AG04450 (cell line): ENCODE results near the gene TMEM232. TPM values are rescaled to one million over a fixed set of nuclear protein-coding genes. Genes with fewer than 3 reads are reported as not detected.
A peak's percentile ranks its signal among the peaks of the same experiment; 100 is the strongest.

Experiments
- CTCF ChIA-PET: fragments of 300-600, 350-600 bp; formaldehyde crosslinking; extraction: SDS; loops from one replicate; lab custom pipeline; 2022; ENCODE audit warnings: antibody characterized with exemption, inconsistent platforms; lab: Charles Lee
- POLR2A ChIA-PET: fragments of 350-600 bp; formaldehyde crosslinking; extraction: SDS; loops from one replicate; lab custom pipeline; 2021; ENCODE audit warnings: antibody characterized with exemption, inconsistent platforms; lab: Yijun Ruan, JAX
- DNase-seq: peaks from one replicate; pipeline ENCODE4 v3.0.0-alpha.2; 2011; ENCODE audit warnings: low read depth, low spot score
- H3K27ac ChIP-seq: one replicate; pipeline ENCODE4 v1.5.1; 2012; ENCODE audit warnings: low read depth, low read length, control low read depth
- H3K27me3 ChIP-seq: one replicate; pipeline ENCODE4 v1.6.0; 2012; ENCODE audit warnings: low read length; ENCODE audit not compliant: control insufficient read depth, insufficient read depth
- H3K4me3 ChIP-seq: 2 replicates; pipeline ENCODE4 v1.5.1; 2011; ENCODE audit warnings: mild to moderate bottlenecking, low read depth, low read length, control low read depth
- H3K9me3 ChIP-seq: 2 replicates; pipeline ENCODE4 v1.5.1; 2012; ENCODE audit warnings: low read length; ENCODE audit not compliant: control insufficient read depth, insufficient read depth
- polyA plus RNA-seq: library from polyadenylated mRNA; depleted of rRNA; stranded (reverse); fragments of >200 nt; gene quantifications from 2 replicates; pipeline ENCODE4 v1.2.3, GENCODE V29; 2011
- TF ChIP-seq, protein P1 (sequence below): IDR thresholded peaks from 2 replicates; pipeline ENCODE4 v1.5.1; 2011; ENCODE audit warnings: low read depth, low read length, control low read depth, inconsistent platforms

The TMEM232 gene
- polyA plus RNA-seq, 1 experiment, result 0.95 TPM

DNA sequence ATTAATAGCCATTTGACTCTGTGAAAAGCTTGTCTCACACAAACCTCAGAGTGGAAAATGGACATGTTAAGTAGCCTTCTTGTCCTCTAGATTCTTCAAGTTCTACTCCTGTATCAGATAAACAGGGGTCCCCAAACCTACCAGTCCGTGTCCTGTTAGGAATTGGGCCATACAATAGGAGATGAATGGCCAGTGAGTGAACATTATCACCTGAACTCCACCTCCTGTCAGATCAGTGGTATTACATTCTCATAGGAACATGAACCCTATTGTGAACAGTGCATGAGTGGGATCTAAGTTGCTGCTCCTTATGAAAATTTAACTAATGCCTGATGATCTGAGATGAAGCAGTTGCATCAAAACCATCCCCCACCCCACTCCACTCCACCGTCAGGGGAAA, 136.3 kb downstream of the TMEM232 start:
- ChIA-PET CTCF (interaction anchor here (0.8 kb wide), 1 partner anchor 90 kb away, joined by 3 read pairs; no protein-coding TSS in a partner anchor), POLR2A (no interaction called here)
- no peak for DNase-seq
- no peaks in the 10 kb centered on the region for H3K27me3 ChIP-seq
- H3K27ac ChIP-seq, result no peak overlapping the region
- TF ChIP-seq, protein P1, sequence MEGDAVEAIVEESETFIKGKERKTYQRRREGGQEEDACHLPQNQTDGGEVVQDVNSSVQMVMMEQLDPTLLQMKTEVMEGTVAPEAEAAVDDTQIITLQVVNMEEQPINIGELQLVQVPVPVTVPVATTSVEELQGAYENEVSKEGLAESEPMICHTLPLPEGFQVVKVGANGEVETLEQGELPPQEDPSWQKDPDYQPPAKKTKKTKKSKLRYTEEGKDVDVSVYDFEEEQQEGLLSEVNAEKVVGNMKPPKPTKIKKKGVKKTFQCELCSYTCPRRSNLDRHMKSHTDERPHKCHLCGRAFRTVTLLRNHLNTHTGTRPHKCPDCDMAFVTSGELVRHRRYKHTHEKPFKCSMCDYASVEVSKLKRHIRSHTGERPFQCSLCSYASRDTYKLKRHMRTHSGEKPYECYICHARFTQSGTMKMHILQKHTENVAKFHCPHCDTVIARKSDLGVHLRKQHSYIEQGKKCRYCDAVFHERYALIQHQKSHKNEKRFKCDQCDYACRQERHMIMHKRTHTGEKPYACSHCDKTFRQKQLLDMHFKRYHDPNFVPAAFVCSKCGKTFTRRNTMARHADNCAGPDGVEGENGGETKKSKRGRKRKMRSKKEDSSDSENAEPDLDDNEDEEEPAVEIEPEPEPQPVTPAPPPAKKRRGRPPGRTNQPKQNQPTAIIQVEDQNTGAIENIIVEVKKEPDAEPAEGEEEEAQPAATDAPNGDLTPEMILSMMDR, result peak; percentile 51
- no peak overlapping the region for H3K4me3 ChIP-seq
- no peaks in the 10 kb centered on the region for H3K9me3 ChIP-seq

DNA sequence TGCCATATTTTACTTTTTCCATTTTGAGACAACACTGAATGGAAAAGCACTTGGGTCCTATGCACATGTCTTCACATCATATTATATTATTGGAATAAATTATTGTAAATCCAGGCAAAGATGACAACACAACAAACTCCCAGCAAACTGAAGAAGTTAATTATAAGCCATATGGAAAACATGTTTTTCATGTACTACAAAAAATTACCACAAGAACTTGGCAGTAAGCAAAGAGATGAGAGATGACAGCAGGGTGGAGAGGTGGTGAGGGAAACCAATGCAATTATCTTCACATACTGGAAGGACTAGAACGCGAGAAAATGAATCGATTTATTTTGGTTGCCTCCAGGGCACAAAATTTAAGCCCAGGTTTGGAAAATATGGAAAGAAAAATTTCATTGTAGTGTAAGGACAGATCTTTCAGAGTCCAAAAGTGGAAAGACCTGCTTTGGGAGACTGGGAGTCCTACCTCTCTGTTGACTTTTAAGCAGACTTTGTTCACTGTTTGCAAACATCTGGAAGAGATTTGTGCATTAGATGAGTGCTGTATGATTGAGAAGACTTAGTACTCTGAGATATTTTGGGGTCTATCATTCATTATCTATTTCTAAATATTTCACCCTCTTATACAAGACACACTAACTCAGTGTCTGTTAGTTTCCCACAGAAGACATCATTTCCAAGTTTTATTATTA, 138.0 kb downstream of the TMEM232 start:
- no peak overlapping the region for H3K27ac ChIP-seq
- TF ChIP-seq, protein P1, result no peak
- DNase-seq, result no peak
- CTCF ChIA-PET, result no interaction called here
- H3K4me3 ChIP-seq, result no peak overlapping the region
- POLR2A ChIA-PET, result no interaction called here
- H3K9me3 ChIP-seq, result no peaks in the 10 kb centered on the region
- no peaks in the 10 kb centered on the region for H3K27me3 ChIP-seq

GRCh38 chr5:110580625-110581024, 145.8 kb downstream of the TMEM232 start:
- H3K9me3 ChIP-seq, result no peaks in the 10 kb centered on the region
- H3K4me3 ChIP-seq, result no peak overlapping the region
- no peaks in the 10 kb centered on the region for H3K27me3 ChIP-seq
- CTCF ChIA-PET, result no interaction called here
- POLR2A ChIA-PET, result no interaction called here
- H3K27ac ChIP-seq, result no peak overlapping the region
- DNase-seq, result no peak
- TF ChIP-seq, protein P1, result no peak

DNA sequence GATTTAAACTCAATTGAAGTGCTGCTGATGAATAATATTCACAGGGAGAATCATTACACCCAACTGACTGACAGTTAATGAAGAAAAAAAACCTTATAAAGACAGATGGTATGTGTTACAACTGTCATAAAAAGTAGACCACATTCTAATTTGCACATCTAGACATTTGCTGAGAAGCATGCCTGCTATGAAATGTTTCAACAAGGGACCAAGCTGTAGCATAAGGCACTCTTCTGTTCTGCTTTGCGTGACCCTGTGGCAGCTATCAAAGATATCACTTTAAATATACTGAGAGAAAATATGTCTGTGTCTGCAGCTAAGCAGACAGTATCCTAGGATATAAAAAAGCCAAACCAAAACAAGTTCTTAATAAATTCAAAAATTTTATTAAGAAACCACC, 153.7 kb downstream of the TMEM232 start:
- TF ChIP-seq, protein P1, result no peak
- DNase-seq, result no peak
- Histone ChIP-seq H3K27me3 (no peaks in the 10 kb centered on the region), H3K9me3 (no peaks in the 10 kb centered on the region), H3K27ac (no peak overlapping the region), H3K4me3 (no peak overlapping the region)
- ChIA-PET POLR2A (no interaction called here), CTCF (no interaction called here)

GRCh38 chr5:110562191-110562590, 164.3 kb downstream of the TMEM232 start:
- ChIA-PET CTCF (no interaction called here), POLR2A (no interaction called here)
- no peaks in the 10 kb centered on the region for H3K9me3 ChIP-seq
- TF ChIP-seq, protein P1, result no peak
- H3K27me3 ChIP-seq, result no peaks in the 10 kb centered on the region
- DNase-seq, result no peak
- no peak overlapping the region for H3K27ac ChIP-seq
- no peak overlapping the region for H3K4me3 ChIP-seq
